NOMO-1 (cell line): Measurements from ENCODE around the gene PTGR3.

ENCODE experiments used
- DNase-seq, 2 experiments: peaks; one replicate each; lab custom pipeline; 2025; ENCODE audit not compliant: unreplicated experiment in 2 of 2; lab: John Stamatoyannopoulos, UW

PTGR3 gene

GRCh38 chr18:75216212-75216910 lies 7.4 kb upstream of the PTGR3 start:
- DNase-seq = peak; percentile 57 to 67

GRCh38 chr18:75215663-75216062 lies 6.7 kb upstream of the PTGR3 start:
- DNase-seq = no peak

- no peak for DNase-seq
Measured at GRCh38 chr18:75214766-75215510, 6.0 kb upstream of the PTGR3 start.

- DNase-seq = no peak
Measured at GRCh38 chr18:75214332-75214690, 5.4 kb upstream of the PTGR3 start.

- no peak for DNase-seq
Measured at GRCh38 chr18:75213611-75214331, 4.8 kb upstream of the PTGR3 start.

GRCh38 chr18:75212751-75213090 lies 3.8 kb upstream of the PTGR3 start:
- DNase-seq = no peak

GRCh38 chr18:75211953-75212750 lies 3.2 kb upstream of the PTGR3 start:
- DNase-seq = peak in 1 of 2 experiments; percentile 41

- DNase-seq = peak in 1 of 2 experiments; percentile 16
Measured at GRCh38 chr18:75211626-75211952, 2.6 kb upstream of the PTGR3 start.

- peak; percentile 10 to 23 for DNase-seq
Measured at GRCh38 chr18:75211002-75211621, 2.2 kb upstream of the PTGR3 start.

GRCh38 chr18:75210274-75211001 lies 1.5 kb upstream of the PTGR3 start, which contains the start of gene TSHZ1:
Gene TSHZ1, plus strand, starts transcription at chr18:75210797. Its CDS starts 1,080 bp downstream, at chr18:75211877.
- DNase-seq = peak; percentile 66 to 92

GRCh38 chr18:75209951-75210258 lies 966 bp upstream of the PTGR3 start:
- no peak for DNase-seq

- DNase-seq = no peak
Measured at GRCh38 chr18:75208836-75209128, 157 bp downstream of the PTGR3 start.

GRCh38 chr18:75208155-75208835 lies 644 bp downstream of the PTGR3 start:
- peak; percentile 32 to 37 for DNase-seq

- DNase-seq = peak in 1 of 2 experiments; percentile 13
Measured at GRCh38 chr18:75207310-75208154, 1.4 kb downstream of the PTGR3 start.

- DNase-seq = no peak
Measured at GRCh38 chr18:75206452-75207309, 2.3 kb downstream of the PTGR3 start.

GRCh38 chr18:75205514-75206132 lies 3.3 kb downstream of the PTGR3 start:
- DNase-seq = no peak

- no peak for DNase-seq
Measured at GRCh38 chr18:75204732-75205513, 4.0 kb downstream of the PTGR3 start.
